ENCODE data around the gene CENPO.
A peak's percentile ranks its signal among the peaks of the same experiment; 100 is the strongest.

Gene CENPO

DNA sequence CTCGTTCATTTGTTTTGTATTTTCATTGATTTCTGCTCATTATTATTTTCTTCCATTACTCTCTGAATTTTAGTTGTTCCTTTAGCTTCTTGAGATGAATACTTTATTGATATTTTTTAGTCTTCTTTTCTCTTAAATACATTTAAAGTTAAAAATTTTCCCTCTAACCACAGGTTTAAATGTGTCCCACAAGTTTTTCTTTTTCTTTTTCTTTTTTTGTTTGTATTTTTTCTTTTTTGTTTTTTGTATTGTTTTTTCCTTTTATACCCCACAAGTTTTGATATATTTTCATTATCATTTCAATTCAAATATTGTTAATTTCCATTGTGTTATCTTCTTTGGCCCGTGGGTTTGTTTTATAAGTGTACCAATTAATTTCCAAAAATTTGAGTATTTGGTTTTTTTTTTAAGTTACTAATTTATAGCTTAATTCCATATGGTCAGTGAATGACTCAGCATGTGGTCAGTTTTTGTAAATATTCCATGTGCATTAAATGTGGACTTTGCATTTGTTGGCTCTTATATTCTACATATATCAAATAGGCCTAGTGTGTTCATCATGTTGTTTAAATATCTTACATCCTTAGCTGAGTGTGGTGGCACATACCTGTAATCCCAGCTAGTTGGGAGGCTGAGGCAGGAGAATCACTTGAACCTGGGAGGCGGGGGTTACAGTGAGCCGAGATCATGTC is 16.2 kb downstream of the CENPO start:
- peak overlapping the region; percentile 27 for H3K4me3 Mint-ChIP-seq
- no peak overlapping the region for H3K27ac Mint-ChIP-seq
- H3K9me3 Mint-ChIP-seq = no peaks in the 10 kb centered on the region
- H3K36me3 Mint-ChIP-seq = peaks cover 55% of the 10 kb centered on the region
- ATAC-seq (no peak), DNase-seq (ENCODE audit: low spot score in 2 of 2) (no peak)
- peaks cover 20% of the 10 kb centered on the region for H3K4me1 Mint-ChIP-seq

DNA sequence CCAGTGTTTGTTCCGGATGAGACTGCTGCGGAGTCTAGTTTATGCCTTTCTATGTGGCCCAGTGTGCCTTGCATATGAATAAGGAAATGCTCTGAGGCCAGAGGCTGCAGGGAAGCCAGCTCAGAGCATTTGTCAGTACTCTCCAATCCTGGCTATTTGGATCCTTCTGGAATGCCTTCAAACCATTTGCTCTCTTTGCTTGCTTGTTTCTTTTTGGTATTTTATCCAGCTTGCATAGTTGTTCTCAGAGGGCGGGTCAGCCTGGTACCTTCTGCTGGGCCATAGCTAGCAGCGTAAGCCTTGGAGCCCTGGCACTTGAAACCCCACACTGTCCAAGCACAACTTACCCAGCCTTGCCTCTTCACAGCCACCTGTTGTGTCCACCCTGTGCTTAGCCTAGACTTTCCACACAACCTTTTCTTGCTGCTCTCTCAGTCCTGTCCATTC is 20.5 kb downstream of the CENPO start:
- H3K4me3 Mint-ChIP-seq = no peak overlapping the region
- DNase-seq (ENCODE audit: low spot score in 2 of 2) (no peak), ATAC-seq (no peak)
- H3K27ac Mint-ChIP-seq = no peak overlapping the region
- no peaks in the 10 kb centered on the region for H3K9me3 Mint-ChIP-seq
- H3K36me3 Mint-ChIP-seq = peaks cover 69% of the 10 kb centered on the region
- H3K4me1 Mint-ChIP-seq = peaks cover 8% of the 10 kb centered on the region

DNA sequence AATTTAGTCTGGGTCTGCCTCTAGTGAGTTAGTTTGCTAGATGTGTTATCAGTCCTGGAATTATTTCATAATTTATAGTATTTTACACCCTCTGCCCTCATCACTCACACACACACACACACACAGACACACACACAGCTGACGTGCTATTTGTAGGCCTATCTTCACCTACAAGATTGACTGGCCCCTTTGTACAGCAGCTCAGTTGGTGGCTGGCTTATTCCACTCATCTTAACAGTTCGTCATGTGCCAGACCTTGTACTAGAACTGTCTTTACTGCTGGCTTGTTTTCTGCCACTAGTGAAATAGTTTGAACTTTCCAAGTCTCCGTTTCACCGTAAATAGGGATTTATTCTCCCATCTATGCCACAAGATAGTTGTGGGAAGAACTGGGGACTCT is 21.3 kb downstream of the CENPO start:
- DNase-seq (ENCODE audit: low spot score in 2 of 2) = no peak
- Mint-ChIP-seq H3K4me1 (peaks cover under 1% of the 10 kb centered on the region), H3K9me3 (no peaks in the 10 kb centered on the region), H3K4me3 (no peak overlapping the region), H3K36me3 (peaks cover 69% of the 10 kb centered on the region), H3K27ac (no peak overlapping the region)
- ATAC-seq = no peak

DNA sequence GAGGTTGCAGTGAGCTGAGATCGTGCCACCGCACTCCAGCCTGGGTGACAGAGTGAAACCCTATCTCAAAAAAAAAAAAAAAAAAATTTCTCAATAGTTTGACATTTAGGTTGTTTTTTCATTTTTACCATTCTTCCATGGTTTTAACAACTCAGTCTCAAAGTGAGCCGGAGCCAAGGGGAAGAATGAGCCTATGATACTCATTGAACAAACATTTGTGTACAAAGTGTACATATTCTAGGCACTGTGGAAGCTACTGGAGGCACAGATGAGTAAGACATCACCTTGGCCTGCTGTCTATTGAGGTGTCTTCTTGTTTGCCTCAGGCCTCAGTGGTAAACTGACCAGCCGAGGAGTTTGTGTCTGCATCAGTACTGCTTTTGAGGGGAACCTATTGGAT is 21.9 kb downstream of the CENPO start:
- H3K36me3 Mint-ChIP-seq = peaks cover 74% of the 10 kb centered on the region
- no peaks in the 10 kb centered on the region for H3K9me3 Mint-ChIP-seq
- H3K4me1 Mint-ChIP-seq = no peaks in the 10 kb centered on the region
- no peak for ATAC-seq
- DNase-seq (ENCODE audit: low spot score in 2 of 2) = no peak
- H3K4me3 Mint-ChIP-seq = no peak overlapping the region
- H3K27ac Mint-ChIP-seq = no peak overlapping the region

DNA sequence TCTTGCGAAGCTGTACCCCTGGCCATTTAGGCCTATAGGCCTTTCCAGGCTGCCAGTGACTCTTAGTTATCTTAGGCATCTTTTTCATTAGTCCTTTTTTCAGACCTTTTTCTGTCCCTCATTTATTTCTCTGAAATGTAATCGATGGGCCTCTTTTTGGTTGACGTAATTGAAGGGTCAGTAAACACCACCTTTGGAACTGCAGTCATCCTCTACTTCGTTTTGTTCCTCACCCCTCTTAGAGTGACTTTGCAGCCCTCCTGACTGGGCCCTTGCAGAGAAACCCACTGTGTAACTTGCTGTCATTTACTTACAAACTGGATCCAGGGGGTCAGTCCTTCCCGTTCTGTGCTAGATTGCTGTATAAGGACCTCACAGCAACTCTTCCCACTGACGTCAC is 23.2 kb downstream of the CENPO start:
- H3K9me3 Mint-ChIP-seq = no peaks in the 10 kb centered on the region
- no peak for ATAC-seq
- H3K27ac Mint-ChIP-seq = peak overlapping the region; percentile 13
- no peak for DNase-seq (ENCODE audit: low spot score in 2 of 2)
- no peaks in the 10 kb centered on the region for H3K4me1 Mint-ChIP-seq
- no peak overlapping the region for H3K4me3 Mint-ChIP-seq
- H3K36me3 Mint-ChIP-seq = peaks cover 86% of the 10 kb centered on the region

DNA sequence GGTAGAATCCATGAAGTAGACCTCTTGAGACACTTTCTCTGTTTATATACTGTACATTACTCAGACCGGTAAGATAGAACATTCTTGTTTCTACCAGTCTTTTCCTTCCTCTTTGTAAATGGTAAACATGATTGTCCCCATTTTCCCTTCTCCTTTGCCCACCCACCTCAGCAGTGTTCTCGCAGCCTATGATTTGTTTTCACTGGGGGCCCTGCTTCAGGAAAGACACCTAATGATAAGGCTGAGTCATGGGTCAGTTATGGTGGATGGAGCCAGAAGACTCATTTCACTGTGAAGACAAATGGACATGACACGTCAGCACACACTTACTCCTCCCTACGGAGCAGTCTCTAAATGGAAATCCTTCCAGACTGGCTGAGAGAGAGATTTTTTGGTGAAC is 23.7 kb downstream of the CENPO start:
- Mint-ChIP-seq H3K4me1 (no peaks in the 10 kb centered on the region), H3K9me3 (no peaks in the 10 kb centered on the region), H3K36me3 (peaks cover 86% of the 10 kb centered on the region), H3K4me3 (no peak overlapping the region), H3K27ac (peak overlapping the region; percentile 13)
- ATAC-seq = no peak
- DNase-seq (ENCODE audit: low spot score in 2 of 2) = no peak

DNA sequence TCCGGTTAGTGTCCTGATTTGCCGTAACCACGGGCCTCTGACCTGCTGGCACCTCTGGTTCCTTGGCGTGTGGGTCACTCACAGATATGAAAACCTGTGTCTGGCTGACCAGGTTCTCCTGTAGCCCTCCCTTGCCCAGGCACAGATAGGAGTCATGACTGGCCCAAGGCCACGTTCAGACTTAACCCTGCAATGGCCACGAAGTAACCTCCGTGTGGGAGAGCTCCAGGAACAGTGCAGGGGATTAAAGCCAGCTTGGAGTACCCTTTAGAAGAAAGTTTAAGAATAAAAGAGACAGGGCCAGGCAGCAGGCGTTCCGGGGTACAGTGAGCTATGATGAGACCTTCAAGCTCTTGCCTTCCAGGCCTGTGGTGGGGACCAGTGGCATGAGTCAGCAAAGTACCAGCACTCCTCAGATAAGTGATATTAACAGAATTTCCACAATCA is 25.5 kb downstream of the CENPO start:
- peaks cover 92% of the 10 kb centered on the region for H3K36me3 Mint-ChIP-seq
- no peak overlapping the region for H3K4me3 Mint-ChIP-seq
- peak overlapping the region; percentile 50 for H3K27ac Mint-ChIP-seq
- ATAC-seq = peak; percentile 63
- H3K4me1 Mint-ChIP-seq = no peaks in the 10 kb centered on the region
- H3K9me3 Mint-ChIP-seq = no peaks in the 10 kb centered on the region
- no peak for DNase-seq (ENCODE audit: low spot score in 2 of 2)

DNA sequence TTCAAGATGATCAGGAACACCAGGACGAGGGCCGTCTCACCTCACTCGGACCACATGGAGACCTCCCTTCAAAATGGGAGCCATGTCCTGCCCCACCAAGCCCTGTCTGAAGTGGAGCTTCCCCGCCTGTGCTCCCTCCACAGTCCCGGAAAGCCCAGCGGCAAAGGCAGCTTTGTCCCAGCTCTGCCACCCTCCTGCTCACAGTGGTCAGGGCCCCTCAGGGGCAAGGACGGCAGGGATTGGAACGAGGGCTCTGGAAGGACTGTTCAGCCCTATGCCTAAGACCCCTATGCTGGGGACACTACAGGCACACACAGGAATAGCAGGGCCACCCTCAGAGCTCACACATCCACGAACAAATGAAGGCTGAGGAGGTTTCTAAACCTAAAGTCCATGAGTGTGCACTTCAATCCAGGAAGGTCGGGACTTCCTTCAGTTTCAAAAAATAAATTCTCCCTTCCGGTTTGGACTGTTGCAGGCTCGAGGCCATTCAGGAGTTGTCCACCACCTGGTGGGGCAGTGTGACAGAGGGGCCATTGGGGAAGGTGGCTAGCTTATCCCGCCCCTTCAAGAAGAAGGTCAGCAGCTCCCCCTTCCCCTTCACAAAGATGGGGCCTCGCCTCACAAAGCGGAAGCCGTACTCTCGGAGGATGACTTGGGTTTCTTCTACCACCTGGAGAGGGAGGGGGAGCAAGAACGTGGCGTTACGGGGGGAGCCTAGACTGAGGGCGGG is 26.4 kb downstream of the CENPO start:
- Mint-ChIP-seq H3K4me1 (no peaks in the 10 kb centered on the region), H3K9me3 (no peaks in the 10 kb centered on the region), H3K36me3 (peaks cover 100% of the 10 kb centered on the region), H3K4me3 (no peak overlapping the region), H3K27ac (peak overlapping the region; percentile 50)
- DNase-seq (ENCODE audit: low spot score in 2 of 2) (no peak), ATAC-seq (no peak)

DNA sequence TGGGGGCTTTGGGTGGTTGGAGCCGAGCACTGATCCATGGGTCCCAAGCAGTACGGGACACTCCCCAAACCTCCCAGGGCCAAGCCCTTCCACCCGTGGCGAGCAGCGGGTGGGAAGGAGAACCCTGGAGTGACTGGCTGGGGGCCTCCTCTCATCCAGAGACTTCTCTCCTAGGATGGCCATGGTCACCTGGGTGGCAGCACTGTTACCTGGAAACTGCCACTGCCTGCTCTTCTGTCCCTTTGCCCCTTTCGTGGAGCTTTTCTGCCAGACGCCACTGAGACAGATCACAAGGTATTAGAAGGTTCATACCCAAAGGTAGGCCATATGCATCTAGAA is 26.9 kb downstream of the CENPO start:
- DNase-seq (ENCODE audit: low spot score in 2 of 2) (no peak), ATAC-seq (no peak)
- H3K9me3 Mint-ChIP-seq = no peaks in the 10 kb centered on the region
- peak overlapping the region; percentile 50 for H3K27ac Mint-ChIP-seq
- no peaks in the 10 kb centered on the region for H3K4me1 Mint-ChIP-seq
- H3K4me3 Mint-ChIP-seq = no peak overlapping the region
- peaks cover 100% of the 10 kb centered on the region for H3K36me3 Mint-ChIP-seq

DNA sequence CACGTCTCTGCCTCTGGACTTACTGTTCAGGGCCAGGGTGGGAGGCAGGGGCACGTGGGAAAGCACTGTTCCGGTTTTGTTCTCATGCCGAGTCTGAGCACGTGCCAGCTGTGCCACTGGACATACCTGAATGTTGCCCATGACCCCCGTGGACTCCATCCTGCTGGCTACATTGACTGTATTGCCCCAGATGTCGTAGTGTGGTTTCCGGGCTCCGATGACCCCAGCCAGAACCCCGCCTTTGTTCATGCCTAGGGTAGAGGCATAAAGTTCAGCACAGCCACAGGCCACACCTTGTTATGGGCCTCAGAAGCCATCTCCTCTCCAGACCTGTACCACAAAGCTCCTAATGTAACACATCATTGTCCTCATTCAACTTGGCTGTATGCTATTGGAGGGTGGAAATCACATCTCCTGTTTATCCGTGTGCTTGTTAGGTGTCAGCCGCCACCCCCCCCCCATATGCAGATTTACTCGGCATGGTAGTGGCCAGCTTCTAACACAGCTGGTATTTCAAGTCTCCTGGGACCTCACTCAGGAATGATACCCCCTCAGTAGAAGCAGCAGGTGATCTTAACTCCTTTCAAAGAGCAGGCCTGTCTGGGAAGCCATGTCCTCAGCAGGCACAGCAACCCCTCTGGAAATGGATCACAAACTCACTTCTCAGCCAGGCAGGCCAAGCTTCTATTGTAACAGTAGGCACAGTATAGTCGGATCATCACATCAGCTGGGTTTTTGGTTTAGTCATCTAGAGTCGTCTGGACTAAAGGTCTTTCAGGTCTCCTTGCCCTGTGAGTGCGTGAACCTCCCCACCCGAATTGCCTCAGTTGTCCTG is 27.6 kb downstream of the CENPO start:
- ATAC-seq (no peak), DNase-seq (ENCODE audit: low spot score in 2 of 2) (no peak)
- Mint-ChIP-seq H3K4me3 (no peak overlapping the region), H3K9me3 (no peaks in the 10 kb centered on the region), H3K4me1 (peaks cover 4% of the 10 kb centered on the region), H3K36me3 (peaks cover 100% of the 10 kb centered on the region), H3K27ac (peak overlapping the region; percentile 61)

DNA sequence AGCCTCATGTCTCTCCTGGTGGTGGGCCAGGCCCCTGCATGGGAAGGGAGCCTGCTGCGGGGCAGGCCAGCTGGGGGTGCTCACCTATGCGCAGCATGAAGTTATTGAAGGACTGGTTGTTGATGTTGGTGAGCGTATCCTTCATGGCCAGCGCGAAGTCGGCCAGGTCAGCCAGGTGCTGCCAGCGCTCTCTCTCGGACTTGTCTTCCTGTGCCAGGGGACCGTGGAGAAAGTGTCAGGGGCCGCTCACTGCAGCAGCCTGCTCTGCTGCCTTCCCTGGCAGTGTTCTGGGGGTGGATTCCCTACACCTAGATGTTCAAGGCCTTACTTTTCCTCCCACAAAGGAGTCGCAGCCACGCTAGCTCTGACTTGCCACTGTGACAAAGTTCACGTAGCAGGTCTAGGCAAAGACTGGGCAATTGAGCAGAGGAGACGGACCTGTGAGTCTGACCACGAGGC is 28.2 kb downstream of the CENPO start:
- H3K4me3 Mint-ChIP-seq = no peak overlapping the region
- H3K9me3 Mint-ChIP-seq = no peaks in the 10 kb centered on the region
- peak overlapping the region; percentile 61 for H3K27ac Mint-ChIP-seq
- peaks cover 11% of the 10 kb centered on the region for H3K4me1 Mint-ChIP-seq
- no peak for ATAC-seq
- H3K36me3 Mint-ChIP-seq = peaks cover 98% of the 10 kb centered on the region
- DNase-seq (ENCODE audit: low spot score in 2 of 2) = no peak

DNA sequence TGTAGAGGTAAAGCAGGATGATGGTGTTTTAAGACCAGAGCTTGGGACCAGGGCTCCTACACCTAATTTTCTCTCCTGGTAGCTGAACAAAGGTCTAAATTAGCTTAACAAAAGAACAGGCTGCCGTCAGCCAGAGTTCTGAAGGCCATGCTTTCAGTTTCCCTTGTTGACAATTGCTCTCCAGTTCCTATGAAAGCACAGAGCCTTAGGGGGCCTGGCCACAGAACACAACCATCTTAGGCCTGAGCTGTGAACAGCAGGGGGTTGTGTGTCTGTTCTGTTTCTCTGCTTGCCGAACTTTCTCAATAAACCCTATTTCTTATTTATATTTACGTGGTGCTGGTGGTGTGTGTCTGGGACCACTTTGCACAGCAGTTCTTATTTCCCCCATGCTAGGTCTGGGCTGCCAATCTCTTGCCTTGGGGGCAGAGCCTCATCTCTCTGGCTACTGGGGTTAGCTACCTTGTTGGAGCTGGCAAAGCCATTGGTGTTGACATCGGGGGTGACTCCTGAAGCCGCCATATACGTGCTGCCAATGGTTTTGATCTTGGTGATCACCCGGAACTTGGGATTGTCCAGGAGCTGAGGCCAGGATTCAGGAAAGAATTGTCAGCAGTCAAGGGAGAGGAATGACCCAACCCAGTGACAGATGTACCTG is 29.0 kb downstream of the CENPO start:
- Mint-ChIP-seq H3K4me3 (no peak overlapping the region), H3K27ac (peak overlapping the region; percentile 61), H3K9me3 (no peaks in the 10 kb centered on the region), H3K36me3 (peaks cover 92% of the 10 kb centered on the region), H3K4me1 (peaks cover 18% of the 10 kb centered on the region)
- ATAC-seq = no peak
- DNase-seq (ENCODE audit: low spot score in 2 of 2) = no peak

DNA sequence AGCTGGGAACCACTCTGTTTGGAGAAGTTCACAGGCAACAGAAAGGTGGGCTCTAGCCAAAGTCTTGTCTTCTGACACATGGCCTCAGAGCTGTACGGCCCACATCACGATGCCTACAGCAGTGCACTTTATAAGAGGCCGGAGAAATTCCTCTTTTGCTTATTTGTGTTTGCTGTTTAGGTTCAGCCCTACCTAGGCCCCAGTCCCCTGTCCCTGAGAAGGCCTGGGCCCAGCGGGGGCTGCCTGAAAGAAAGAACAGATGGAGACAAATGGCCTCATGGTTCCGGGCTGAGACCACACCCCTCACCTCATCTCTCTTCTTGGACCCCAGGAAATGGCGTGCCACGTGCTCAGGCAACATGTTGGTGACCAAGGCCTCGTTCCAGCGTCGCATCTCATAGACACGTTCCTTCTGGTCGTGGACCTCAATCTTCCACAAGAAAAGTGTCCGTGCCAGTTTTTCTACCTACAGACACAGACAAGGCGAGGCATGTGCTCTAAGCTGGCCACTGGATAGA is 30.9 kb downstream of the CENPO start:
- peaks cover 26% of the 10 kb centered on the region for H3K4me1 Mint-ChIP-seq
- H3K4me3 Mint-ChIP-seq = no peak overlapping the region
- H3K9me3 Mint-ChIP-seq = no peaks in the 10 kb centered on the region
- peak overlapping the region; percentile 89 for H3K27ac Mint-ChIP-seq
- H3K36me3 Mint-ChIP-seq = peaks cover 91% of the 10 kb centered on the region
- DNase-seq (ENCODE audit: low spot score in 2 of 2) = no peak
- no peak for ATAC-seq

DNA sequence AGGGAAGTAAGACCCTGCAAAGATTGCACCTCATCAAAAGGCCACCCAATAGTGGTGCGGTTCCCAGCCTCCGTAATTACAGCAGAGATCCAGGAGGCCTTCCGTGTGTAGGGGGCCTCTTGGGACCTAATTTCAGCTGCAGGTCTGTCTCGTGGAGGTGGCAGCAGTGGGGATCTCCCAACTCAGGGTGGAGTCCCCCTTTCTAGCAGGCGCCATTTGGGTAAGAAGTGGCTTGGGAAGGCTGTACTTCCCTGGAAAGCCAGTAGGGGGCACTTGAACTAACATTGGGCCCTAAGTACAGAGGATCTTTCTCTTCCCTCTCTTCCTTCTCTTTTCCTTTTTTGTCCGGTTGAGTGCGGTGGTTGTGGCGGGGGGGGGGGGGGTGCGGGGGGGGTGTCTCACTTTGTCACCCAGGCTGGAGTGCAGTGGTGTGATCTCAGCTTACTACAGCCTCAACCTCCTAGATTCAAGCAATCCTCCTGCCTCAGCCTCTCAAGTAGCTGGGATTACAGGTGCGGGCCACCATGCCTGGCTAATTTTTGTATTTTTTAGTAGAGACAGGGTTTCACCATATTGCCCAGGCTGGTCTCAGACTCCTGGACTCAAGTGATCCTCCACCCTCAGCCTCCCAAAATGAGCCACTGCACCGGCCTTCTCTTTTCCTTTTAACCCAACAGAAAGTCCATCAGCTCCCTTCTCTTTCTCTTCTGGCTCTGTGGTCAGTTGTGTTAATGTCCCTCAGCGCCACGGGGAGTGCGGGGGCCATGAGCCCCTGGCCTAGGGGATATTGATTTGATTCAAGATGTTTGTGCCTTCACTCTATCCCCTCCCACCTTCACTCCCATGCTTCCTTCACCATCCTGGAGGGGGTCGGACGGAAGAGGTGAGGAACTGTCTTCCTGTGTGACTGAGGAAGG is 32.0 kb downstream of the CENPO start:
- Mint-ChIP-seq H3K4me3 (no peak overlapping the region), H3K36me3 (peaks cover 80% of the 10 kb centered on the region), H3K27ac (peak overlapping the region; percentile 89), H3K9me3 (no peaks in the 10 kb centered on the region), H3K4me1 (peaks cover 26% of the 10 kb centered on the region)
- DNase-seq (ENCODE audit: low spot score in 2 of 2) (peak in 1 of 2 donors; percentile 31), ATAC-seq (no peak)

All from stimulated activated effector memory CD8-positive, alpha-beta T cell treated with anti-CD3 and anti-CD28 coated beads, Interleukin-12 subunit alpha, Interleukin-12 subunit beta, amount 100 ng/mL, for 72 hours (primary cell).